DMS79 (cell line): ENCODE data around the gene G2E3.
A peak's percentile ranks its signal among the peaks of the same experiment; 100 is the strongest.
"Not testable (repeated sequence)": the region's sequence is repeated elsewhere in the genome, so short reads cannot be mapped to it uniquely, and the experiment has no call there.

Experiments
- DNase-seq: peaks from one replicate; lab custom pipeline; 2025; lab: John Stamatoyannopoulos, UW

Gene G2E3, protein sequence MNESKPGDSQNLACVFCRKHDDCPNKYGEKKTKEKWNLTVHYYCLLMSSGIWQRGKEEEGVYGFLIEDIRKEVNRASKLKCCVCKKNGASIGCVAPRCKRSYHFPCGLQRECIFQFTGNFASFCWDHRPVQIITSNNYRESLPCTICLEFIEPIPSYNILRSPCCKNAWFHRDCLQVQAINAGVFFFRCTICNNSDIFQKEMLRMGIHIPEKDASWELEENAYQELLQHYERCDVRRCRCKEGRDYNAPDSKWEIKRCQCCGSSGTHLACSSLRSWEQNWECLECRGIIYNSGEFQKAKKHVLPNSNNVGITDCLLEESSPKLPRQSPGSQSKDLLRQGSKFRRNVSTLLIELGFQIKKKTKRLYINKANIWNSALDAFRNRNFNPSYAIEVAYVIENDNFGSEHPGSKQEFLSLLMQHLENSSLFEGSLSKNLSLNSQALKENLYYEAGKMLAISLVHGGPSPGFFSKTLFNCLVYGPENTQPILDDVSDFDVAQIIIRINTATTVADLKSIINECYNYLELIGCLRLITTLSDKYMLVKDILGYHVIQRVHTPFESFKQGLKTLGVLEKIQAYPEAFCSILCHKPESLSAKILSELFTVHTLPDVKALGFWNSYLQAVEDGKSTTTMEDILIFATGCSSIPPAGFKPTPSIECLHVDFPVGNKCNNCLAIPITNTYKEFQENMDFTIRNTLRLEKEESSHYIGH

DNA sequence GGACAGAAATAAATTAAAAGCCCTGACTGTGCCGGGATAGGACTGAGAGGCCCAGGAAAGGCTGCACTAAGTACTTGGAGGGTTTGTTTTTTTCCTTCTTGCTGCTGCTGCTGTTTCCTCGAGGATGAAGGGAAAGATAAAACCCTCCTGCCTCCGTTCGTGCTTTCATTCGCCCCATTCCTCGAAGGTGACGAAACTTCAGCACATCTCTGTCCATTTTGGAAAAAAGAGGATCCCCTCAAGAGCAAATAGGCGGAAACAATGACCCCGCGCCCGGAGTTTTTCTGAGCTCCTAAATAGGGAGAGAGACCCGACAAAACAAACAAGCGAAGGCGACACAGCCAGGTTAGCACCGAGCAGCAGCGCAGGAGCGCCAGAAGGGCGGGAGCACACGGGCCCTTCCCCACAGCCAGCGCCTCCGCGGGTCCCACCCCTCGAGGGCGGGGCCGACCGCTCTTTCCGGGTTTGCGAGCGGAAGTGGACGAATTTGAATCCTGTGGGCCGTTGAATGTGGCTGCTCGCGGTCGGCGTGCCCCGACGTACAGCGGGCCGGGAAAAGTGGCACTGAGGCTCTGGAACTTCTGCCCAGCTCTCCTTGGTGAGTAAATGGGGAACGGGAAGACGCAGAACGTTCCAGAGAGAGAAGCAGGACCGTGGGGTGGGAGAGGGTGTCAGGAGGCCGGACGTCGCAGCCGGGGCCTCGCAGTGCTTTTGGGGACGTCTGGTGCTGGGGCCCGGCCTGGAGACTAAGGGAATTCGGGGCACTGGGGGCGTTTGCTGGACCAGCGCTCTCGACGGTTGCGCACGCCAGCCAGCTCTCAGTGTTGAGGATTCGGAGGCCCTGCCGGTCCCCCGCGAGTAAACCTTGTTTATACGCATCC is at the start of gene G2E3:
Gene G2E3, plus strand, starts transcription at position 484 of the 881 bp plus-strand sequence. CDS start 21,922 bp downstream, outside the sequence.
- peak; percentile 90 for DNase-seq

DNA sequence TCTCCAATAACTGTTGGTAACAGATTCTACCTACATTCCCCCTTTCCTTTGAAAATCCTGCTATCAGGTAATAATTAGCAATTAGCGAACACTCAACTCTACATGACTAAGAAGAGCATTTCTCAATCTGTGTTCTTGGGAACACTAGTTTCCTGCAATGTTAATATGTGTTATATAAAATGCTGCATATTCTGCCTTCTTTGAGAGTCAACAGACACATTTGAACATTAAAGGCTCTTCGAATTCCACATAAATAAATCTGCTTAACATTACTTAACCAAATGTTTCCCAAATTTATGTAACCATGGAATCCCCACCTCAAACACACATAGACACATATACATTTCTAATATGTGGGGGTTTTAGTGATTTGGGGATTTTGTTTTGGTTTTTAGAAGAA is 41.2 kb upstream of the G2E3 start:
- DNase-seq, result no peak

DNA sequence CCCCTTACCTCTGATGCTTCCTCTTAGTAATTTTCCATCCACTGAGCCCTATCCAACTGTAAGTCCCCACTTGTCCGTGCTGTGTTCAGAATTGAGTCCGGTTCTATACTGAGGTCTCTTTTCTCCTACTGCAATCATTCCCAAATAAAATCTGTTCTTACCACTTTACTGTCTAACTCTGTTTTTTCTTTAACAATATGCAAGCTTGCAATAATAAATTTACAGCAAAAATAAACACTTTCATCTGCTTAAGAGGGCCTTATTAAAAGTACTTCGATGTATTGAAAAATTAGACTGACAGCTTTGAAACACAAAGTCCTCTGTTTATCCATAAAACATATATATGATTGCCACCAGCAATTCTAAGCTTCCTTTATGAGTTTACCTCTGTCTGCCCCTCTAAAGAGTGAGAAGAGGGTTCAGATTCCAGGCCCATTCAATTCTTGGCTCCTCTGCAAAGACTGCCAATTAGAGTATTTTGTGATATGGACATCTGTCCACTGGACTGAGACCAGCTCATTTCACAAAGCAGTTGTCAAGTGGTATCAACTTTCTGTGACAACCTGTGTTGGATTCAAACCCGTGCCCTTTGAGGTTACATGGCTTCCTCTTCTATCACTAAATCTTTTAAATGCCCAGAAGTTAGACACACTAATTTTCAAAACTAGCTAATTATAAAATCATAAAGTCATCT is 39.9 kb upstream of the G2E3 start:
- no peak for DNase-seq

DNA sequence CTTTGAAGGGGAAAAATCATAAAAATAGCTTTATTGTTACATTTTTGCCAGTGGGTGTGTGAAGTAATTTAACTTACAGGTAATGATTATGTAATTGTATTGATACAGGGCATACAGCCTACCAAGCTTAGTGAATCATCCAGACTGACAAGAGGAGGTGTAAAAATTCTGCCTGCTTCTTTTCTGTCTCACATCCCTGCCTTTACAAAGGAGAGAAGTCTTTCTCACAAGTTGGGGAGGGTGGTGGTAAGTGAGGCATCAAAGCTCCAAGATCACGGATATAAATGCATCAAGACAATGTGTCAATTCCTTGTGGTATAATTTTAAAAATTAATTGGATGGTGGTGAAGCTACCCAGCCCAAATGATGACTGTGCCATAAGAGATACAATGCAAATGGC is 39.0 kb upstream of the G2E3 start:
- DNase-seq, result no peak

DNA sequence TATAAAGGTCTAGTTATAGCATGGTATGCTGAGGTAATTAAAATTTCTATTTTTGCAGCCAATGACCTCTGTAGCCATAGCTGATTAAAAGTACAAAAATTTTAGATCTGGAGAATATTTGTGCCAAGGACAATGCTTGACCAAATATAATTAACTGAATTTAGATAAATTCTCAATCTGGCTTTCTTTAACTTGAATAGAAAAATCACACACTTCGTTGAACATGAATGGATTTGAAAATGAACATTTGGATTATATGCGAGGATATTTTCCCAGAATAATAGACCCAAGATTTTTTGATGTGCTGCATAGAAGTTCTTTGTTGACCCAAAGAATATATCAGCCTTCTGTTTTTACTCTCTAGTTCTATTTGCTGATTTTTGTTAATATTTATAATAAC is 38.4 kb upstream of the G2E3 start:
- no peak for DNase-seq

- peak; percentile 15 for DNase-seq
Measured at GRCh38 chr14:30521899-30522736, 36.8 kb upstream of the G2E3 start.

GRCh38 chr14:30525833-30526232 is 33.1 kb upstream of the G2E3 start:
- DNase-seq, result no peak

DNA sequence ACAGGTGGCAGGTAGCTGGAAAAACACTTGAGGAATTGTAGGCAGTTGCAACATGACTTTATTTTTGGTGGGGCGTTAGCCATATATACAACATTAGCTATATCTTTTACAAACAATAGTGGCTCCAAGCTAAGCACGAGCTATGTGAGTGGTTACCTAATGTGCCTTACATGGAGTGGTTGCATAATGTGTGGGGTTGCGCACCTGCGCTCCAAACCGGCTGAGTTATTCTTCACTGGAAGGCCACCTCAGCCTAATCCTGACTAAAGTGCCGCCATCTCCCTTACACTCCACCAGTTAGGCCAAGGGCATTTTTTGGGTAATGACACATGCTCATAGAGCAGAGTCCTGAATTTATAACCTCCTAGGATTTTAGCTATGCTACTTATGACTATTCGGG is 31.8 kb upstream of the G2E3 start:
- no peak for DNase-seq

GRCh38 chr14:30528119-30528518 is 30.8 kb upstream of the G2E3 start:
- no peak for DNase-seq

DNA sequence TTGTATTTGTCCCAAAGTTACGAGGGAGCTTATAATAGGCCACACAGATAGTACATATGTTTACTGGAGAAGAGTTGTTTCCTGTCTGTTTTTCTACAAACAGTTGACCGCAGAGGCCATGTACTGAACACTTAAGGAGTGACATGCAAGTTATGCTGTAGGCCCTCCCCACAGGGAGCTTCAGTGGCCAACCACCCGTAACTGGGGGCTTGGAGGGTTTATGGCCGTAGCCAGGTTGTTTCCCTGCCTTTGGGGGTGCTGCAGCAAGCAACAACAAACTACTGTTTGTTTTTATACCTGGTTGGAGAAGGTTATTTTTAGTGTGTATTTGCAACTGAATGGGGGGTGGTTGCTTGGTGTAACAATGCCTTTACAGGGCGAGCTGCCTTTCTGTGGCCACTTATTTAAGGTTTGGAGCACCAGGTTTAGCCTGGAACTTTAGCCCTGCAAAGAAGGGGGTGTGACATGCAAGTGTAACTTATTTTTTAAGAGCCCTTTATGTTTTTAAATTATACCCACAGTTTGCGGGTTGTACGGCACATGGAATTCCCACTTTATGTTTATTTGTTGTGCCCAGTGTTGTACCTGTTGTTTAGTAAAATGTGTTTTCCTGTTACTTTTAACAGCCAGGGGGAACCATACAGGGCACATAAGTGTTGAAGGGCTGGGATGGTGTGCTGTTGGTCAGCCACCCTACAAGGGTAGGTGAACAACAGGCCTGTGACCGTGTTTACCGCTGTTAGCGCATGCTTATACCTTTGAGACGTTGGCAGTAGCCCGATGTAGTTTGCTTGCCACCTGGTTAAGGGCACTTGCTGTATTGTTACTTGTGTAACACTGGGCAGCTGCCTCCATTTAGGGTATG is 29.9 kb upstream of the G2E3 start:
- DNase-seq, result no peak

- DNase-seq, result no peak
Measured at GRCh38 chr14:30532264-30532663, 26.7 kb upstream of the G2E3 start.

DNA sequence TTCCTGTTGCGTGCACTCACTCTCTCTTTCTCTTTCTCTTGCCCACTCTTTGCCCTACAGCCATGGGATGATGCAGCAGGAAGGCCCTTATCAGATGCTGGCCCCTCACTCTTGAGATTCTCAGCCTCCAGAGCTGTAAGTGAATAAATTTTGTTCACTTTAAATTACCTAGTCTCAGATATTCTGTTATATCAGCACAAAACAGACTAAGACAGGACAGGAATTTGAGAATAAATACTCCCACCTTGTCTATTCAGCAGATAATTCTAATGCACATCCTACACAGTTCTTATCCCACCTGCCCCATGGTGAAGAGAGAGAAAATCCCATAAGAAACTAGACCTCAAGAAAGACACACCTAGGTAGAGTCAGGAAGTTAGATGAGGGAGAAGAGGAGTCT is 25.8 kb upstream of the G2E3 start:
- DNase-seq, result no peak

- DNase-seq, result no peak
Measured at GRCh38 chr14:30541318-30541717, 17.6 kb upstream of the G2E3 start.

GRCh38 chr14:30546735-30547134 is 12.2 kb upstream of the G2E3 start:
- DNase-seq, result not testable (repeated sequence)

GRCh38 chr14:30547388-30548048 is 11.4 kb upstream of the G2E3 start:
- no peak for DNase-seq

DNA sequence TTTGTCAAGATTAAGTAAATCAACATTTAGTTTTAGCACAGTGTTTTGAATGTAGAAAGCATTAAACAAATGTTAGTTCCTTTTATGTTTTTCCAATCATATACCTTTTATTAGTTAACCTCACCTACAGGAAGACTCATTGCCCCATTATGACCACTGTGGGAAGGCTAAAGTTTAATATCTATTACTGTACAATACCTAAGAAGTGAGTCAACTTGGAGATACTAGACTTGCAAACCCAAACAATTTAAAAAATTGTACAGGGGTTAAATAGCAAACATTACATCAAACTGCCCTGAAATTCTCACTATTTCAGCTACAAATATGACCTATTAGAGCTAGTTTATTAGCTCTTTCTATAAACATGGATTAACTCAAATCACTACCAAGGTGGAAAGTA is 8.6 kb upstream of the G2E3 start:
- no peak for DNase-seq

GRCh38 chr14:30551460-30551859 is 7.5 kb upstream of the G2E3 start:
- peak; percentile 47 for DNase-seq

GRCh38 chr14:30553311-30553989 is 5.5 kb upstream of the G2E3 start:
- no peak for DNase-seq

DNA sequence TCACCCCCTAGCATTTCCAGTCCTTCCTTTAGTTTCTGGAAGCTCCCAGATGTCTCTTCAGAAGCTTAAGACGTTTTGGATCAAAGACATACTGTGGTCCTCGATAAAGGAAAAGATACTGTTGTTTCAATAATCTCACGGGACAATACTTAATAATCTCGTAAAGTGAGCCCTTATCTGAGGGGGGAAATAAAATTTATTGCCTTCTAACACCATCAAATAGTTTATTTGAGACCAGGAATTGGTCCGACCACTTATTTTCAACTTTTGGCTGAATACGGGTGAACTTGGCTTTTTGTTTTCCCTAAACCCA is 640 bp upstream of the G2E3 start:
- DNase-seq, result no peak
